A673 (cell line): Measurements from ENCODE around the gene RESP18. TPM values are rescaled to one million over a fixed set of nuclear protein-coding genes. Genes with fewer than 3 reads are reported as not detected.

Experiments used
- BruUV-seq: library from RNA; stranded (reverse); fragments of 400-500 nt; replicated peaks from 2 replicates; lab custom pipeline; 2021; lab: Mats Ljungman, UMichigan
- CTCF ChIA-PET: fragments of 300-600 bp; sonication (Branson Sonifier 250); formaldehyde crosslinking; loops from one replicate; lab custom pipeline; 2022; ENCODE audit warnings: antibody characterized with exemption; lab: Charles Lee
- POLR2A ChIA-PET: fragments of 300-600 bp; sonication (Branson Sonifier 250); formaldehyde crosslinking; loops from one replicate; lab custom pipeline; 2022; ENCODE audit warnings: antibody characterized with exemption; ENCODE audit not compliant: low non-redundant PET; lab: Charles Lee
- DNase-seq: peaks from one replicate; pipeline ENCODE4 v3.0.0-alpha.2; 2015; ENCODE audit warnings: low spot score
- H3K27ac ChIP-seq: fragments of 200-600 bp; sonication (generic); 2 replicates; pipeline ENCODE4 v1.5.1; 2016; ENCODE audit warnings: mixed run types, low read depth, mild to moderate bottlenecking, mixed read lengths, antibody characterized with exemption, low read length; ENCODE audit not compliant: poor library complexity, severe bottlenecking
- H3K27me3 ChIP-seq: fragments of 200-600 bp; sonication (generic); replicated peaks from 2 replicates; pipeline ENCODE4 v1.6.1; 2017; ENCODE audit warnings: mixed run types, low read depth, mild to moderate bottlenecking, mixed read lengths, antibody characterized with exemption, low read length; ENCODE audit not compliant: insufficient read depth, poor library complexity
- H3K36me3 ChIP-seq: fragments of 200-600 bp; sonication (generic); 2 replicates; pipeline ENCODE4 v1.6.1; 2016; ENCODE audit warnings: mixed run types, mild to moderate bottlenecking, mixed read lengths, antibody characterized with exemption, low read length; ENCODE audit not compliant: insufficient read depth, poor library complexity, severe bottlenecking
- H3K4me1 ChIP-seq: fragments of 200-600 bp; sonication (generic); 2 replicates; pipeline ENCODE4 v1.6.1; 2017; ENCODE audit warnings: mixed run types, mild to moderate bottlenecking, mixed read lengths, antibody characterized with exemption, low read length; ENCODE audit not compliant: insufficient read depth, poor library complexity, severe bottlenecking
- H3K4me3 ChIP-seq: fragments of 200-600 bp; sonication (generic); 2 replicates; pipeline ENCODE4 v1.5.1; 2016; ENCODE audit warnings: low read depth, mixed run types, mild to moderate bottlenecking, mixed read lengths, low read length; ENCODE audit not compliant: poor library complexity, severe bottlenecking
- H3K9me3 ChIP-seq: fragments of 200-600 bp; sonication (generic); 2 replicates; pipeline ENCODE4 v1.6.1; 2016; ENCODE audit warnings: mixed run types, low read depth, mild to moderate bottlenecking, mixed read lengths, antibody characterized with exemption, low read length; ENCODE audit not compliant: poor library complexity, severe bottlenecking
- EZH2 ChIP-seq: fragments of 200-600 bp; sonication (generic); IDR thresholded peaks from 2 replicates; pipeline ENCODE4 v1.6.1; 2017; ENCODE audit warnings: borderline replicate concordance, low read depth, mild to moderate bottlenecking, mixed read lengths, antibody characterized with exemption, low read length; ENCODE audit not compliant: poor library complexity, severe bottlenecking
- intact Hi-C: fragments of 100-400 bp; cut with micrococcal nuclease; formaldehyde crosslinking; loops from one replicate; pipeline ENCODE4 v1.10.0; 2022; ENCODE audit not compliant: unreplicated experiment
- total RNA-seq: library from RNA; stranded (reverse); gene quantifications from 2 replicates; pipeline ENCODE4 v1.2.3, GENCODE V29; 2021
- TF ChIP-seq, protein P1 (sequence below): fragments of 300-800, 200-600 bp; sonication (generic); conservative IDR thresholded peaks from 2 replicates; pipeline ENCODE4 v1.5.1; 2017; ENCODE audit warnings: low read depth, mild to moderate bottlenecking, antibody characterized with exemption, low read length, moderate library complexity, mixed read lengths

Gene RESP18
- total RNA-seq, 1 experiment from 2014 or later, result not detected

- ChIA-PET CTCF (no interaction called here), POLR2A (no interaction called here)
- intact Hi-C loops, result no loop called here
- H3K27ac ChIP-seq, result no peak overlapping the region
- H3K27me3 ChIP-seq, result peaks cover 28% of the 10 kb centered on the region
- no peaks in the 10 kb centered on the region for H3K36me3 ChIP-seq
- TF ChIP-seq, protein P1, sequence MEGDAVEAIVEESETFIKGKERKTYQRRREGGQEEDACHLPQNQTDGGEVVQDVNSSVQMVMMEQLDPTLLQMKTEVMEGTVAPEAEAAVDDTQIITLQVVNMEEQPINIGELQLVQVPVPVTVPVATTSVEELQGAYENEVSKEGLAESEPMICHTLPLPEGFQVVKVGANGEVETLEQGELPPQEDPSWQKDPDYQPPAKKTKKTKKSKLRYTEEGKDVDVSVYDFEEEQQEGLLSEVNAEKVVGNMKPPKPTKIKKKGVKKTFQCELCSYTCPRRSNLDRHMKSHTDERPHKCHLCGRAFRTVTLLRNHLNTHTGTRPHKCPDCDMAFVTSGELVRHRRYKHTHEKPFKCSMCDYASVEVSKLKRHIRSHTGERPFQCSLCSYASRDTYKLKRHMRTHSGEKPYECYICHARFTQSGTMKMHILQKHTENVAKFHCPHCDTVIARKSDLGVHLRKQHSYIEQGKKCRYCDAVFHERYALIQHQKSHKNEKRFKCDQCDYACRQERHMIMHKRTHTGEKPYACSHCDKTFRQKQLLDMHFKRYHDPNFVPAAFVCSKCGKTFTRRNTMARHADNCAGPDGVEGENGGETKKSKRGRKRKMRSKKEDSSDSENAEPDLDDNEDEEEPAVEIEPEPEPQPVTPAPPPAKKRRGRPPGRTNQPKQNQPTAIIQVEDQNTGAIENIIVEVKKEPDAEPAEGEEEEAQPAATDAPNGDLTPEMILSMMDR, result no peak
- no peak for TF ChIP-seq EZH2
- no peak overlapping the region for H3K4me3 ChIP-seq
- no peaks in the 10 kb centered on the region for H3K4me1 ChIP-seq
- DNase-seq, result peak; percentile 76
- no TSS peak for BruUV-seq
- no peaks in the 10 kb centered on the region for H3K9me3 ChIP-seq
These were observed 30.1 kb upstream of the RESP18 start for GRCh38 chr2:219362524-219363164.

DNA sequence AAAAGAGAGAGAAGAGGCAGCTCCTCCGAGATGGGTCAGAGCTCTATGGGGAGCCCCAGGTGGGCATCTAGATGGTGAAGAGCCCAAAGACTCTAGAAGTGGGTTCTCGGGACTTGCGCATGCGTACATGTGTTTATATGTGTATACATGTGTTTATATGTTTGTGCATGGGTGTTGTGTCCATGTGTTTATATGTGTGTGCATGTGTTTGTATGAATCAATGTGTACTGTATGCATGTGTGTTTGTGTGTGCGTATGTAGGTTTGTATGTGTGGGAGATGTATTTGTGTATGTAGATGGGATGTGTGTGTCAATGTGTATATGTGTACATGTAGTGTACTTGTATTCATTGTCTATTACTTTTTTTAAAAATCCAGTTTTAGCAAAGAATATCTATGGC, 29.5 kb upstream of the RESP18 start:
- Histone ChIP-seq H3K4me3 (no peak overlapping the region), H3K27ac (no peak overlapping the region), H3K9me3 (no peaks in the 10 kb centered on the region), H3K36me3 (no peaks in the 10 kb centered on the region), H3K4me1 (no peaks in the 10 kb centered on the region), H3K27me3 (peaks cover 32% of the 10 kb centered on the region)
- BruUV-seq, result no TSS peak
- intact Hi-C loops, result no loop called here
- no peak for TF ChIP-seq EZH2
- TF ChIP-seq, protein P1, result no peak
- ChIA-PET CTCF (no interaction called here), POLR2A (no interaction called here)
- DNase-seq, result no peak

DNA sequence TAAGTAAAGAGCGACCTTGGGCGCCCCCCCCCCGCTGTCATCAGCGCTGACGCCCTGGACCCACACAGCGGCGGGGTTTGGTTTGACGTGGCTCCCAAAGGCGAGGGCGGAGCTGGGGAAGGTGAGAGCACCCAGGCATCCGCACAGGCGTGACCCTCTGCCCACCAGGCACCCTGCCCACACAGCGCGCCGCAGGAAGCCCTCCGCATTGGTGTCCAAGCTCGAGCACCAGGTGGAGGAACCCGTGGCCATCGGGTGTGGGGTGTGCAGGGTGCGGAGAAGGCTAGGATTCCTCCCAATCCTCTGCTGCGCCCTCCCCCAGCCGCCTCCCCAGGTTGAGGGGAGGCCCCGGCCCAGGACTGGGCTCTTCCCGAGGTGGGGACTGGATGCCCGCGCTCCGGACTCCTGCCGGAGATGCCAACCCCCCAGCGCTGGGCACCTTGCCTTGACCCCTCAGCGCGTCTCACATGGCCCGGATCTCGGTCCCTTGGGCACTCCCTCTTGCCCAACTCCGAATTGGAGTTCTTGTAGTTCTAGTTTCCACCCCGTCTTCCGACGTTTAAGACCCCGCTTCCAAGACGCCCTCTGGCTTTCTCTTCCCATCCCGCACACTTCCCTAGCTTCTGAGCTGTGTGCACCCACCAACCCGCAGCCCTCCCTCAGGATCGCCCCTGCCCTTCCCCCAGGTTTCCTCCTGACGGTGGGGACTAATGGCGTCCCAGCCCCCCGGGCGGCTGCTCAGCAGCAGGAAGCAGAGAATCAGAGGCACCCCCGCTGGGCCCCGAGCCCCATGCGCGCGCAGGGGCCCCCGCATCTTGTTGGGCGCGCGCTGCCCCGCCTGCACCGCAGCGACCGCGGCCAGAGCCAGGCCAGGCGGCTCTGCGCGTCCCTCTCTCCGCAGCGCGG, 25.9 kb upstream of the RESP18 start:
- DNase-seq, result no peak
- H3K9me3 ChIP-seq, result no peaks in the 10 kb centered on the region
- POLR2A ChIA-PET, result no interaction called here
- peaks cover 32% of the 10 kb centered on the region for H3K27me3 ChIP-seq
- intact Hi-C loops, result no loop called here
- TF ChIP-seq, protein P1, result no peak
- peak; percentile 56 for TF ChIP-seq EZH2
- no peaks in the 10 kb centered on the region for H3K4me1 ChIP-seq
- no peak overlapping the region for H3K27ac ChIP-seq
- BruUV-seq, result no TSS peak
- H3K4me3 ChIP-seq, result peak overlapping the region; percentile 38
- CTCF ChIA-PET, result no interaction called here
- H3K36me3 ChIP-seq, result no peaks in the 10 kb centered on the region
